Body of pancreas (tissue), 4 donors: ENCODE measurements around the gene TSPEAR.

Experiments used
- POLR2A ChIP-seq, 3 donors: fragments of 450-650 bp; IDR thresholded peaks; one replicate each; pipeline ENCODE4 v1.6.1; 2016; ENCODE audit warnings: antibody characterized with exemption in 3 of 3, mild to moderate bottlenecking in 2 of 3
- TF ChIP-seq, protein P1 (sequence below), 7 experiments: fragments of 450-650 bp in 4 of 7; fragments of 200-600 bp in 3 of 7; sonication (generic) in 3 of 7; IDR thresholded peaks; one replicate each; pipeline ENCODE4 v1.5.1; 2016 to 2019; ENCODE audit warnings: antibody characterized with exemption in 7 of 7

DNA sequence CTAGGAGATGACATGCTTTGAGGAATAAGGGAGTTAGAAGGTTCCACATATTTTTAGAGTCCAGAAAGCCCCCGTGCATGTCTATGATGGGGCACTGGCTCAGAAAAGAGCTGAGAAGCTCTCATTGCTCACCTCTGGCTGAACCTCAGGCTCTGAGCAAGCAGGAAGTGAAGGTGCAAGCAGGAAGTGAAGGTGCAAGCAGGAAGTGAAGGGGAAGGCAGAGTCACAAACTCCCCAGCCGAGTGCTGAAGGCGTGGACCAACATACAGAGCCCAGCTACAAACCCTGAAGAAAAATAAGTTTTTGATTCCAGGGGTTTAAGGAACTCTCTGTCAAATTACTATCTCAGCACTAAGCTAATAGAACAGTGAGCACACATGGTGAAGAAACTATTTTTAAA, 92.5 kb downstream of the TSPEAR start:
- TF ChIP-seq, protein P1, sequence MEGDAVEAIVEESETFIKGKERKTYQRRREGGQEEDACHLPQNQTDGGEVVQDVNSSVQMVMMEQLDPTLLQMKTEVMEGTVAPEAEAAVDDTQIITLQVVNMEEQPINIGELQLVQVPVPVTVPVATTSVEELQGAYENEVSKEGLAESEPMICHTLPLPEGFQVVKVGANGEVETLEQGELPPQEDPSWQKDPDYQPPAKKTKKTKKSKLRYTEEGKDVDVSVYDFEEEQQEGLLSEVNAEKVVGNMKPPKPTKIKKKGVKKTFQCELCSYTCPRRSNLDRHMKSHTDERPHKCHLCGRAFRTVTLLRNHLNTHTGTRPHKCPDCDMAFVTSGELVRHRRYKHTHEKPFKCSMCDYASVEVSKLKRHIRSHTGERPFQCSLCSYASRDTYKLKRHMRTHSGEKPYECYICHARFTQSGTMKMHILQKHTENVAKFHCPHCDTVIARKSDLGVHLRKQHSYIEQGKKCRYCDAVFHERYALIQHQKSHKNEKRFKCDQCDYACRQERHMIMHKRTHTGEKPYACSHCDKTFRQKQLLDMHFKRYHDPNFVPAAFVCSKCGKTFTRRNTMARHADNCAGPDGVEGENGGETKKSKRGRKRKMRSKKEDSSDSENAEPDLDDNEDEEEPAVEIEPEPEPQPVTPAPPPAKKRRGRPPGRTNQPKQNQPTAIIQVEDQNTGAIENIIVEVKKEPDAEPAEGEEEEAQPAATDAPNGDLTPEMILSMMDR (IDR thresholded peaks at IDR 0.05) = no peak
- no peak for TF ChIP-seq POLR2A (IDR thresholded peaks at IDR 0.05)
